ENCODE data around the gene VCL.

VCL gene

DNA sequence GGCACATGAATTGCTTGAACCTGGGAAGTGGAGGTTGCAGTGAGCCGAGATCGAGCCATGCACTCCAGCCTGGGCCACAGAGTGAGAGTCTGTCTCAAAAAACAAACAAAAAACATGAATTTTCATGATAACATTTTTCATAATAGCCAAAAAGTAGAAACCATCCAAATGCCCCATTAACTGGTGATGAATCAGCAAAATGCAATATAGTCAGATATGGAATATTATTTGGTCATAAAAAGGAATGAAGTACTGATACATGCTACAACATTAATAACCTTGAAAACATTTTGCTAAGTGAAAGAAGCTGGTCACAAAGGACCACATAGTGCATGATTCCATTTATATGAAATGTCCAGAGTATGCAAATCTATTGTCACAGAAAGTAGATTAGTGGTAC lies 24.5 kb upstream of the VCL start:
- no peak overlapping the region for H3K4me3 ChIP-seq (ENCODE audit: control insufficient read depth, low read depth, low read length)
- TF ChIP-seq, protein P1, sequence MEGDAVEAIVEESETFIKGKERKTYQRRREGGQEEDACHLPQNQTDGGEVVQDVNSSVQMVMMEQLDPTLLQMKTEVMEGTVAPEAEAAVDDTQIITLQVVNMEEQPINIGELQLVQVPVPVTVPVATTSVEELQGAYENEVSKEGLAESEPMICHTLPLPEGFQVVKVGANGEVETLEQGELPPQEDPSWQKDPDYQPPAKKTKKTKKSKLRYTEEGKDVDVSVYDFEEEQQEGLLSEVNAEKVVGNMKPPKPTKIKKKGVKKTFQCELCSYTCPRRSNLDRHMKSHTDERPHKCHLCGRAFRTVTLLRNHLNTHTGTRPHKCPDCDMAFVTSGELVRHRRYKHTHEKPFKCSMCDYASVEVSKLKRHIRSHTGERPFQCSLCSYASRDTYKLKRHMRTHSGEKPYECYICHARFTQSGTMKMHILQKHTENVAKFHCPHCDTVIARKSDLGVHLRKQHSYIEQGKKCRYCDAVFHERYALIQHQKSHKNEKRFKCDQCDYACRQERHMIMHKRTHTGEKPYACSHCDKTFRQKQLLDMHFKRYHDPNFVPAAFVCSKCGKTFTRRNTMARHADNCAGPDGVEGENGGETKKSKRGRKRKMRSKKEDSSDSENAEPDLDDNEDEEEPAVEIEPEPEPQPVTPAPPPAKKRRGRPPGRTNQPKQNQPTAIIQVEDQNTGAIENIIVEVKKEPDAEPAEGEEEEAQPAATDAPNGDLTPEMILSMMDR (conservative IDR thresholded peaks at IDR 0.05; ENCODE audit: control insufficient read depth, insufficient read depth, low read depth, low read length) = no peak
- DNase-seq (ENCODE audit: low read depth) = no peak

DNA sequence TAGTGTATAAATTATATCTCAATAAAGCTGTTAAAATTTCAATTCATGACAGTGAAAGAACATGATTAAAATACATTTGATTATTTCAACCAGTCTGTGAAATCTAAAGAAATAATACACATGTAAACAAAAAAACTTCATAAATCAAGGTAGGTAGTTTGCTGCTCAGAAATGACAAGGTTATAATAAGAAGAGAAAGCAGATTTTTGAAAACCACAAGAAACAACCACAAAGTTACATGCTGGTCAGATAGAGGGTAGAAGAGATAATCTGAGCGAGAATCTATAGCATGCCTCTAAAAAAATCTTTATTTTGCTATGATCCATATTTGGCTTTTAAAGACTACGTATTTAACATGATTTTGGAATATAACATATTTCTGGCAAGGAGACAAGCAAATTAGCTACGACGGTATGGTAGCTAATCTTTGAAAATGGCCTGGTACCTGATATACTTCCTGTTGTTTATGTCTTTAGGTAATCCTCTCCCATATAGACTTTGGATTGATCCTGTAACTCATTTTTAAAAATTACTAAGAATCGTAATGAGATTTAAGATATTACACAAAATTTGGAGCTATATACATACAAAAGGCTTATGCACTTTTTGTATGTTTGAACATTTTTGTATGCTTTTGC lies 23.5 kb upstream of the VCL start:
- TF ChIP-seq, protein P1 (conservative IDR thresholded peaks at IDR 0.05; ENCODE audit: control insufficient read depth, insufficient read depth, low read depth, low read length) = no peak
- no peak for DNase-seq (ENCODE audit: low read depth)
- H3K4me3 ChIP-seq (ENCODE audit: control insufficient read depth, low read depth, low read length) = no peak overlapping the region

DNA sequence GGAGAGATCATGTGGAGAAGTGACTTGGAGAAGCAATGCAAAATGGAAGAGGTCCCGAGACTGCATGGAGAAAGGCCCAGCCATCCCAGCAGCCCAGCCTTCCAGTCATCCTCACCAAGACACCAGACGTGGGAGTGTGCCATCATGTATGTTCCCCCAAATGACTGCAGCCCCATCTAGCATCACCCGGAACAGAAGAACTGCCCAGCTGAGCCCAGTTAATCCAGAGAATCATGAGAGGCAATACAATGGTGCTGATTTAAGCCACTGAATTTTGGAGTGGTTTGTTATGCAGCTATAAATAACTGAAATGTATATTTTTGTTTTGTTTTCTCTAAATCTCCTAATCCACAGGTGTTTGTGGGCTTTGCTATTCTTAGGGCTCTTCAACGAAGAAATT lies 22.5 kb upstream of the VCL start:
- no peak overlapping the region for H3K4me3 ChIP-seq (ENCODE audit: control insufficient read depth, low read depth, low read length)
- no peak for DNase-seq (ENCODE audit: low read depth)
- TF ChIP-seq, protein P1 (conservative IDR thresholded peaks at IDR 0.05; ENCODE audit: control insufficient read depth, insufficient read depth, low read depth, low read length) = no peak

DNA sequence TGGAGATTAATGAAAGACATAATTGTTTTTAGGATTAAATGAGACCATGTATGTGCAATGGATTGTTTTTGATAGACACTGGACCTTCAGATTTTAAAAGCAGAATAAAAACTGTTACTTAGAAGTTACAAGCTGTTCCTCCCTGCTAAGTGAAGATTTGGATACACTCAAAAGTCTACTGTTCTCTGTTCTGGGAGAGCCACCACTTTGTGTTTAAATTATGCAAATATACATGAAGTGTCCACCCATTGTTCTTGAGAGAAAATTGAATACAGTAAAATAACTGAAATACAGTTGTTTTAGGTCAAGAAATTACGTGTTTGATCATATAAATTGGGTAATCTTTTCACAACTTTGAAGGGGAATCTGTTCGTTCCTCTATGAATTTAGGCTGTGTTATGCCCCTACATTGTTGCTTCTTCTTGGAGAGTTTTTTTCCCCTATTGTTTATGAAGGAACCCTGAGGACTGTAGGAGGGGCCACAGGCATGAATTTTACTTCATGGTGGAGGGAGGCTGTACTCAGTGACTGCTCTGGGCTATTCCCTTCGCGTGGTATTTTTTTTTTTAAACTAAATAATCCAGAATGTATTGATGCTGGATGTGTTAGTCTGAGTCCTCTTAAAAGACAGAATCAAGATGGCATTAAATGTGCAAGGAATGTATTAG lies 18.6 kb upstream of the VCL start:
- no peak overlapping the region for H3K4me3 ChIP-seq (ENCODE audit: control insufficient read depth, low read depth, low read length)
- TF ChIP-seq, protein P1 (conservative IDR thresholded peaks at IDR 0.05; ENCODE audit: control insufficient read depth, insufficient read depth, low read depth, low read length) = no peak
- DNase-seq (ENCODE audit: low read depth) = no peak

DNA sequence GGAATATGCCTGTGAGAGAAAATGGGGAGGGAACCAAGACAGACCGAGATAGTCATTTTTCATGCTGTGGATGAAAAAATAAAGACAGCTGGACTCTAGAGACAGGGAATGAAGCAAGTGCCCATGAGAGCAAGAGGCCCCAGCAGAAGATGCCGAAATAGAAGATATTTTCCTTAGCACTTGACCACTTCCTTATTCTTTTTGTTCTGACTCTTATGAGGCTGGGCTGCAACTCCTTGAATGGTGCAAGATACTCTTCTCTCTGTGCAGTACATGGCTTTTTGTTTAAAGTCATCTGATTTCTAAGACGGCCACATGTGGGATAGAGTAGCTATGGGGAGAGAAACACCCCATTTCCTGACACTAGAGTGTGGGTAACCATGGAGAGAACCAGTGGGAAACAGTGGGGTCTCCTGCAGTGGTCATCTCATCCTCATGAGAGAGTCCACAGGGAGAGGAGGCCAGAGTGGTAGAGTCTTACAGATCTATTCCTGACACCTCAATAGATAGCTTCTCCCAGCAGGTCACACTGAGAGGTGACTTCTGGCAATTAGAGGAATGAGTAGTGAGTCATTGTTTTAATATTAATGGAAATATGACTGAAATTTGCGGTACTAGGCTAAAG lies 18.0 kb upstream of the VCL start:
- TF ChIP-seq, protein P1 (conservative IDR thresholded peaks at IDR 0.05; ENCODE audit: control insufficient read depth, insufficient read depth, low read depth, low read length) = no peak
- no peak for DNase-seq (ENCODE audit: low read depth)
- no peak overlapping the region for H3K4me3 ChIP-seq (ENCODE audit: control insufficient read depth, low read depth, low read length)

DNA sequence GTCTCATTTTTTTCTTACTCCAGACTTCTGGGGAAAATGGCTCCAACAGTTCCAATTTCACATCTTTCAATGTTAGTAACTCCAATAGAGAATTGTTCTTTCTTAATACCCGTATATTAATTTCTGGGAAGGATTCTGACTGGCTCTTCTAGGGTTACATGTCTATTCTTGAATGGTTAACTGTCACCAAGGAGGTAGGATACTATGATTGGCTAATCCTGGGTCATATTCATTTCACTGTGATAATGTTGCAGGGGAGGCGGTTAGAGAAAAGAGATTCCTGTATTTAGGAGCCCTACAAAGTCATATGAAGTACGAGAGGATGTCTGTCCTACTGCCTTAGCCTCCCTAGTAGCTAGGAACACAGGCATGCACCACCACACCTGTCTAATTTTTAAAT lies 16.1 kb upstream of the VCL start:
- no peak overlapping the region for H3K4me3 ChIP-seq (ENCODE audit: control insufficient read depth, low read depth, low read length)
- DNase-seq (ENCODE audit: low read depth) = no peak
- TF ChIP-seq, protein P1 (conservative IDR thresholded peaks at IDR 0.05; ENCODE audit: control insufficient read depth, insufficient read depth, low read depth, low read length) = no peak
